ENCODE measurements around the gene C10orf143.

The C10orf143 gene

DNA sequence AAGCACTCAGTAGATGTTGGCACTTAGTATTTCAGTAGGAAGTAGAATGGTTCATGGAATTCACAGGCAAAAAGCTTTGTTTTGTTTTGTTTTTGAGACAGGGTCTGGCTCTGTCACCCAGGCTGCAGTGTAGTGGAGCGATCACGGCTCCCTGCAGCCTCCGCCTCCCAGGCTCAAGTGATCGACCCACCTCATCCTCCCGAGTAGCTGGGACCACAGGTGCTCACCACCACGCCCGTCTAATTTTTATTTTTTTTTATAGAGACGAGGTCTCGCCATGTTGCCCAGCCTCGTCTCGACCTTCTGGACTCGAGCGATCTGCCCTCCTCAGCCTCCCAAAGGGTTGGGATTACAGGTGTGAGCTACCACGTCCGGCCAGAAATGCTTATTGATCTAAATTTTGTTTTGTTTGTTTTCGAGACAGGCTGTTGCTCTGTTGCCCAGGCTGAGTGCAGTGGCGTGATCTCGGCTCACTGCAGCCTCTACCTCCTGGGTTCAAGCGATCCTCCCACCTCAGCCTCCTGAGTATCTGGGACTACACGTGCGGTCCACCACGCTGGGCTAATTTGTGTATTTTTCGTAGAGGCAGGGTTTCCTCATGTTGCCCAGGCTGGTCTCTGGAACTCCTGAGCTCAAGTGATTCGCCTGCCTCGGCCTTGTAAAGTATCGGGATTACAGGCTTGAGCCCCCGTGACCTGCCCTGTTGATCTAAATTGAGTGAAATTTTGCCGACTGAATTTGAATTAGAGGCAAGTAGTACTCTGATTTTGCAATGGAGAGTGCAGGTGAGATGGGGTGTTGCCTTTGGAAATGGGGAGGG, 27.2 kb upstream of the C10orf143 start:
- H3K36me3 ChIP-seq (ENCODE audit: control insufficient read depth in 2 of 2, insufficient read depth in 1 of 2, low read length in 2 of 2) = peaks cover 0 to 15% of the 10 kb centered on the region in 2 experiments; a peak in 2 of 3 replicates
- TF ChIP-seq, protein P1, sequence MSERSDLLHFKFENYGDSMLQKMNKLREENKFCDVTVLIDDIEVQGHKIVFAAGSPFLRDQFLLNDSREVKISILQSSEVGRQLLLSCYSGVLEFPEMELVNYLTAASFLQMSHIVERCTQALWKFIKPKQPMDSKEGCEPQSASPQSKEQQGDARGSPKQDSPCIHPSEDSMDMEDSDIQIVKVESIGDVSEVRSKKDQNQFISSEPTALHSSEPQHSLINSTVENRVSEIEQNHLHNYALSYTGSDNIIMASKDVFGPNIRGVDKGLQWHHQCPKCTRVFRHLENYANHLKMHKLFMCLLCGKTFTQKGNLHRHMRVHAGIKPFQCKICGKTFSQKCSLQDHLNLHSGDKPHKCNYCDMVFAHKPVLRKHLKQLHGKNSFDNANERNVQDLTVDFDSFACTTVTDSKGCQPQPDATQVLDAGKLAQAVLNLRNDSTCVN (tag by site-specific recombination; optimal IDR thresholded peaks at IDR 0.05) = peak; percentile 8
- TF ChIP-seq FEZF1 (tag by site-specific recombination; IDR thresholded peaks at IDR 0.05) (no peak), SCRT2 (tag by site-specific recombination; IDR thresholded peaks at IDR 0.05) (peak; percentile 67), PRDM1 (tag by site-specific recombination; IDR thresholded peaks at IDR 0.05) (peak; percentile 61; the same call in 1 of the 2 replicates), KLF10 (tag by site-specific recombination; IDR thresholded peaks at IDR 0.05) (no peak), ZFP69B (tag by site-specific recombination; IDR thresholded peaks at IDR 0.05) (no peak), ZNF132 (tag by site-specific recombination; IDR thresholded peaks at IDR 0.05; ENCODE audit: borderline replicate concordance) (no peak), ZNF529 (tag by site-specific recombination; IDR thresholded peaks at IDR 0.05; ENCODE audit: insufficient replicate concordance) (no peak)
- TF ChIP-seq, protein P2, sequence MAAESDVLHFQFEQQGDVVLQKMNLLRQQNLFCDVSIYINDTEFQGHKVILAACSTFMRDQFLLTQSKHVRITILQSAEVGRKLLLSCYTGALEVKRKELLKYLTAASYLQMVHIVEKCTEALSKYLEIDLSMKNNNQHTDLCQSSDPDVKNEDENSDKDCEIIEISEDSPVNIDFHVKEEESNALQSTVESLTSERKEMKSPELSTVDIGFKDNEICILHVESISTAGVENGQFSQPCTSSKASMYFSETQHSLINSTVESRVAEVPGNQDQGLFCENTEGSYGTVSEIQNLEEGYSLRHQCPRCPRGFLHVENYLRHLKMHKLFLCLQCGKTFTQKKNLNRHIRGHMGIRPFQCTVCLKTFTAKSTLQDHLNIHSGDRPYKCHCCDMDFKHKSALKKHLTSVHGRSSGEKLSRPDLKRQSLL (tag by site-specific recombination; IDR thresholded peaks at IDR 0.05) = peak; percentile 78
- no peaks in the 10 kb centered on the region for H3K9me3 ChIP-seq (ENCODE audit: control insufficient read depth, insufficient read depth, low read depth, low read length)
- CTCF ChIA-PET = interaction anchor here (0.6 to 2.5 kb wide), 5 partner anchors 11 to 1124 kb away, joined by 3 to 6 read pairs (median 6); partner anchors contain the start of gene C10orf143
- H3K27ac ChIP-seq (ENCODE audit: extremely low read depth, low read depth, low read length) = peak overlapping the region; percentile 56; the same call in 1 of the 2 replicates
- H3K4me1 ChIP-seq (ENCODE audit: control insufficient read depth, insufficient read depth, low read length) = peaks cover 23% of the 10 kb centered on the region
- POLR2A ChIA-PET = interaction anchor here (0.7 to 4.9 kb wide), 2 partner anchors 17 to 27 kb away, joined by 8 to 127 read pairs; partner anchors contain the start of gene C10orf143
- peak overlapping the region; percentile 80 for H3K4me3 ChIP-seq (ENCODE audit: low read depth, low read length)

DNA sequence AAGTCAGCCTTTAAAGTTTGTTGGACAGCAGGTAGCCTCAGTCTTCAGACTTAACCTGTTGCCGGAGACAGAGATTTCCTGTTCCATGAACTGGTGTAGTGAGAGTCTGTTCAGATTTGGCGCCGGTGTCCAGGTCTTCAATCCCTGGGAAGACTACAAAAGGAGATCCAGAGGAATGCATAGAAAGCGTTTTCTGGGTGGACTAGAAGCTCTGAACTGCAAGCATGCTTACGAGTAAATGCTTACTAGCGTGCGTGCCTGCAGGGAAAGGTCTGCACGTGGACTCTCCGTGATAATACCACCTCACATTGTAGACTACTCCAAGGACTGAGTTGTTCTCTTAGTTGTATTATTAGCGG, 26.4 kb upstream of the C10orf143 start:
- CTCF ChIA-PET = interaction anchor here (0.6 to 2.5 kb wide), 3 partner anchors 10 to 41 kb away, joined by 3 to 6 read pairs (median 3); partner anchors contain the start of gene C10orf143
- Histone ChIP-seq H3K27ac (ENCODE audit: extremely low read depth, low read depth, low read length) (peak overlapping the region; percentile 88), H3K4me1 (ENCODE audit: control insufficient read depth, insufficient read depth, low read length) (peaks cover 23% of the 10 kb centered on the region), H3K4me3 (ENCODE audit: low read depth, low read length) (peak overlapping the region; percentile 80), H3K9me3 (ENCODE audit: control insufficient read depth, insufficient read depth, low read depth, low read length) (no peaks in the 10 kb centered on the region), H3K36me3 (ENCODE audit: control insufficient read depth in 2 of 2, insufficient read depth in 1 of 2, low read length in 2 of 2) (peaks cover 0 to 7% of the 10 kb centered on the region in 2 experiments; a peak in 2 of 3 replicates)
- POLR2A ChIA-PET = interaction anchor here (4.9 kb wide), 1 partner anchor 26 kb away, joined by 127 read pairs; the partner anchor contains the start of gene C10orf143
- TF ChIP-seq ZSCAN16 (tag by site-specific recombination; IDR thresholded peaks at IDR 0.05) = no peak
- TF ChIP-seq ZXDB (tag by site-specific recombination; IDR thresholded peaks at IDR 0.05) = peak; percentile 60
- TF ChIP-seq ZNF335 (tag by site-specific recombination; conservative IDR thresholded peaks at IDR 0.05) = no peak
- TF ChIP-seq ZNF791 (tag by site-specific recombination; IDR thresholded peaks at IDR 0.05) = no peak
- TF ChIP-seq ZNF629 (tag by site-specific recombination; IDR thresholded peaks at IDR 0.05) = 0 out of 2 replicates have a peak, but pooled peaks have one; percentile 13
- TF ChIP-seq ZNF391 (tag by site-specific recombination; IDR thresholded peaks at IDR 0.05; ENCODE audit: borderline replicate concordance, low read depth) = 0 out of 2 replicates have a peak, but pooled peaks have one; percentile 15
- no peak for TF ChIP-seq ZNF426 (tag by site-specific recombination; IDR thresholded peaks at IDR 0.05)
- TF ChIP-seq ZBTB17 (tag by site-specific recombination; IDR thresholded peaks at IDR 0.05) = peak; percentile 78
- peak; percentile 76 for TF ChIP-seq SCRT1 (tag by site-specific recombination; IDR thresholded peaks at IDR 0.05; ENCODE audit: borderline replicate concordance)
- TF ChIP-seq, protein P3, sequence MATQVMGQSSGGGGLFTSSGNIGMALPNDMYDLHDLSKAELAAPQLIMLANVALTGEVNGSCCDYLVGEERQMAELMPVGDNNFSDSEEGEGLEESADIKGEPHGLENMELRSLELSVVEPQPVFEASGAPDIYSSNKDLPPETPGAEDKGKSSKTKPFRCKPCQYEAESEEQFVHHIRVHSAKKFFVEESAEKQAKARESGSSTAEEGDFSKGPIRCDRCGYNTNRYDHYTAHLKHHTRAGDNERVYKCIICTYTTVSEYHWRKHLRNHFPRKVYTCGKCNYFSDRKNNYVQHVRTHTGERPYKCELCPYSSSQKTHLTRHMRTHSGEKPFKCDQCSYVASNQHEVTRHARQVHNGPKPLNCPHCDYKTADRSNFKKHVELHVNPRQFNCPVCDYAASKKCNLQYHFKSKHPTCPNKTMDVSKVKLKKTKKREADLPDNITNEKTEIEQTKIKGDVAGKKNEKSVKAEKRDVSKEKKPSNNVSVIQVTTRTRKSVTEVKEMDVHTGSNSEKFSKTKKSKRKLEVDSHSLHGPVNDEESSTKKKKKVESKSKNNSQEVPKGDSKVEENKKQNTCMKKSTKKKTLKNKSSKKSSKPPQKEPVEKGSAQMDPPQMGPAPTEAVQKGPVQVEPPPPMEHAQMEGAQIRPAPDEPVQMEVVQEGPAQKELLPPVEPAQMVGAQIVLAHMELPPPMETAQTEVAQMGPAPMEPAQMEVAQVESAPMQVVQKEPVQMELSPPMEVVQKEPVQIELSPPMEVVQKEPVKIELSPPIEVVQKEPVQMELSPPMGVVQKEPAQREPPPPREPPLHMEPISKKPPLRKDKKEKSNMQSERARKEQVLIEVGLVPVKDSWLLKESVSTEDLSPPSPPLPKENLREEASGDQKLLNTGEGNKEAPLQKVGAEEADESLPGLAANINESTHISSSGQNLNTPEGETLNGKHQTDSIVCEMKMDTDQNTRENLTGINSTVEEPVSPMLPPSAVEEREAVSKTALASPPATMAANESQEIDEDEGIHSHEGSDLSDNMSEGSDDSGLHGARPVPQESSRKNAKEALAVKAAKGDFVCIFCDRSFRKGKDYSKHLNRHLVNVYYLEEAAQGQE (tag by site-specific recombination; IDR thresholded peaks at IDR 0.05) = 0 out of 2 replicates have a peak, but pooled peaks have one; percentile 38
- peak; percentile 86 for TF ChIP-seq SCRT2 (tag by site-specific recombination; IDR thresholded peaks at IDR 0.05)
- no peak for TF ChIP-seq FEZF1 (tag by site-specific recombination; IDR thresholded peaks at IDR 0.05)

All from HEK293 (cell line).